ENCODE results near the gene SLC4A7. TPM values are rescaled to one million over a fixed set of nuclear protein-coding genes. Genes with fewer than 3 reads are reported as not detected.
A peak's percentile ranks its signal among the peaks of the same experiment; 100 is the strongest.

The SLC4A7 gene
- total RNA-seq, 1 experiment from 2014 or later = 41.9 TPM

GRCh38 chr3:27507111-27507510 lies 22.9 kb upstream of the SLC4A7 start:
- Mint-ChIP-seq H3K27me3 (ENCODE audit: insufficient read depth, unreplicated experiment) (no peaks in the 10 kb centered on the region), H3K36me3 (ENCODE audit: insufficient read depth, unreplicated experiment) (no peaks in the 10 kb centered on the region), H3K27ac (ENCODE audit: low read depth, unreplicated experiment) (no peak overlapping the region), H3K9me3 (ENCODE audit: unreplicated experiment) (no peaks in the 10 kb centered on the region), H3K4me1 (ENCODE audit: insufficient read depth, unreplicated experiment) (peaks cover 13% of the 10 kb centered on the region), H3K4me3 (ENCODE audit: unreplicated experiment) (no peak overlapping the region)
- TF ChIP-seq CTCF (IDR thresholded peaks at IDR 0.05; ENCODE audit: unreplicated experiment) = no peak
- DNase-seq (ENCODE audit: unreplicated experiment) = no peak
- POLR2A ChIA-PET = interaction anchor here (0.8 to 2.5 kb wide), 10 partner anchors 10 to 841 kb away, joined by 3 to 27 read pairs (median 4); partner anchors contain the start of genes AZI2, SLC4A7 and ZCWPW2
- intact Hi-C loops (cut with micrococcal nuclease) = no loop called here
- BruUV-seq (replicated peaks) = no TSS peak
- CTCF ChIA-PET = interaction anchor here (0.9 to 1.4 kb wide), 3 partner anchors 11 to 828 kb away, joined by 3 read pairs; no protein-coding TSS in a partner anchor

- H3K9me3 Mint-ChIP-seq (ENCODE audit: unreplicated experiment) = no peaks in the 10 kb centered on the region
- BruUV-seq (replicated peaks) = no TSS peak
- intact Hi-C loops (cut with micrococcal nuclease) = no loop called here
Measured at GRCh38 chr3:27504749-27505148, 20.6 kb upstream of the SLC4A7 start.

GRCh38 chr3:27503526-27503925 lies 19.3 kb upstream of the SLC4A7 start:
- H3K4me3 Mint-ChIP-seq (ENCODE audit: unreplicated experiment) = no peak overlapping the region
- intact Hi-C loops (cut with micrococcal nuclease) = no loop called here
- H3K9me3 Mint-ChIP-seq (ENCODE audit: unreplicated experiment) = no peaks in the 10 kb centered on the region
- H3K27ac Mint-ChIP-seq (ENCODE audit: low read depth, unreplicated experiment) = no peak overlapping the region
- ChIA-PET CTCF (interaction anchor here (0.5 to 0.7 kb wide), 2 partner anchors 15 to 563 kb away, joined by 3 to 6 read pairs; no protein-coding TSS in a partner anchor), POLR2A (interaction anchor here (0.6 to 1.0 kb wide), 2 partner anchors 20 to 141 kb away, joined by 3 to 5 read pairs; no protein-coding TSS in a partner anchor)
- DNase-seq (ENCODE audit: unreplicated experiment) = peak; percentile 77
- H3K36me3 Mint-ChIP-seq (ENCODE audit: insufficient read depth, unreplicated experiment) = no peaks in the 10 kb centered on the region
- no peaks in the 10 kb centered on the region for H3K27me3 Mint-ChIP-seq (ENCODE audit: insufficient read depth, unreplicated experiment)
- H3K4me1 Mint-ChIP-seq (ENCODE audit: insufficient read depth, unreplicated experiment) = peaks cover 13% of the 10 kb centered on the region
- TF ChIP-seq CTCF (IDR thresholded peaks at IDR 0.05; ENCODE audit: unreplicated experiment) = no peak
- BruUV-seq (replicated peaks) = no TSS peak

More at GRCh38 chr3:27504749-27505148, 20.6 kb upstream of the SLC4A7 start:
- no peak for TF ChIP-seq CTCF (IDR thresholded peaks at IDR 0.05; ENCODE audit: unreplicated experiment)
- no peak for DNase-seq (ENCODE audit: unreplicated experiment)
- Mint-ChIP-seq H3K27me3 (ENCODE audit: insufficient read depth, unreplicated experiment) (no peaks in the 10 kb centered on the region), H3K4me1 (ENCODE audit: insufficient read depth, unreplicated experiment) (peaks cover 13% of the 10 kb centered on the region), H3K27ac (ENCODE audit: low read depth, unreplicated experiment) (no peak overlapping the region), H3K4me3 (ENCODE audit: unreplicated experiment) (no peak overlapping the region), H3K36me3 (ENCODE audit: insufficient read depth, unreplicated experiment) (no peaks in the 10 kb centered on the region)
- ChIA-PET CTCF (no interaction called here), POLR2A (no interaction called here)

- DNase-seq (ENCODE audit: unreplicated experiment) = no peak
- Mint-ChIP-seq H3K27ac (ENCODE audit: low read depth, unreplicated experiment) (no peak overlapping the region), H3K4me3 (ENCODE audit: unreplicated experiment) (no peak overlapping the region), H3K36me3 (ENCODE audit: insufficient read depth, unreplicated experiment) (no peaks in the 10 kb centered on the region), H3K4me1 (ENCODE audit: insufficient read depth, unreplicated experiment) (peaks cover 3% of the 10 kb centered on the region), H3K9me3 (ENCODE audit: unreplicated experiment) (no peaks in the 10 kb centered on the region), H3K27me3 (ENCODE audit: insufficient read depth, unreplicated experiment) (no peaks in the 10 kb centered on the region)
- intact Hi-C loops (cut with micrococcal nuclease) = no loop called here
- TF ChIP-seq CTCF (IDR thresholded peaks at IDR 0.05; ENCODE audit: unreplicated experiment) = no peak
- ChIA-PET CTCF (interaction anchor here (0.7 kb wide), 1 partner anchor 9 kb away, joined by 3 read pairs; no protein-coding TSS in a partner anchor), POLR2A (no interaction called here)
- no TSS peak for BruUV-seq (replicated peaks)
Measured at GRCh38 chr3:27501759-27502158, 17.6 kb upstream of the SLC4A7 start.

Data from MCF 10A (cell line).